ENCODE measurements around the gene RAD18.

RAD18 gene

GRCh38 chr3:8990266-8991215 is 27.3 kb upstream of the RAD18 start:
- TF ChIP-seq CTCF (IDR thresholded peaks at IDR 0.05; ENCODE audit: low read depth, low read length): no peak
- no peak overlapping the region for H3K4me3 ChIP-seq (ENCODE audit: low read depth, low read length)

- TF ChIP-seq CTCF (IDR thresholded peaks at IDR 0.05; ENCODE audit: low read depth, low read length): no peak
- H3K4me3 ChIP-seq (ENCODE audit: low read depth, low read length): no peak overlapping the region
Observed at GRCh38 chr3:8988791-8989558, 25.7 kb upstream of the RAD18 start.

- no peak overlapping the region for H3K4me3 ChIP-seq (ENCODE audit: low read depth, low read length)
- no peak for TF ChIP-seq CTCF (IDR thresholded peaks at IDR 0.05; ENCODE audit: low read depth, low read length)
Observed at GRCh38 chr3:8988384-8988655, 25.0 kb upstream of the RAD18 start.

- TF ChIP-seq CTCF (IDR thresholded peaks at IDR 0.05; ENCODE audit: low read depth, low read length): peak; percentile 52
- H3K4me3 ChIP-seq (ENCODE audit: low read depth, low read length): no peak overlapping the region
Observed at GRCh38 chr3:8987645-8988383, 24.5 kb upstream of the RAD18 start.

- no peak overlapping the region for H3K4me3 ChIP-seq (ENCODE audit: low read depth, low read length)
- no peak for TF ChIP-seq CTCF (IDR thresholded peaks at IDR 0.05; ENCODE audit: low read depth, low read length)
Observed at GRCh38 chr3:8987226-8987625, 24.0 kb upstream of the RAD18 start.

GRCh38 chr3:8986741-8987140 is 23.5 kb upstream of the RAD18 start:
- H3K4me3 ChIP-seq (ENCODE audit: low read depth, low read length): no peak overlapping the region
- no peak for TF ChIP-seq CTCF (IDR thresholded peaks at IDR 0.05; ENCODE audit: low read depth, low read length)

All from WI38 (cell line).